GM19438 (cell line): ENCODE measurements around the gene ACTA2.

Experiments used
- ATAC-seq: cut with Tn5 transposase; IDR thresholded peaks from one replicate; pipeline ENCODE4 v1.9.1; 2021; ENCODE audit warnings: low read depth; ENCODE audit not compliant: unreplicated experiment

The ACTA2 gene

GRCh38 chr10:88982366-88982765 is 29.8 kb upstream of the ACTA2 start:
- ATAC-seq: no peak

- no peak for ATAC-seq
Measured at GRCh38 chr10:88981435-88981834, 28.9 kb upstream of the ACTA2 start.

GRCh38 chr10:88980800-88981199 is 28.2 kb upstream of the ACTA2 start:
- ATAC-seq: no peak

GRCh38 chr10:88980247-88980646 is 27.7 kb upstream of the ACTA2 start:
- no peak for ATAC-seq

GRCh38 chr10:88979603-88980002 is 27.0 kb upstream of the ACTA2 start:
- no peak for ATAC-seq

GRCh38 chr10:88979153-88979562 is 26.6 kb upstream of the ACTA2 start:
- no peak for ATAC-seq

GRCh38 chr10:88978463-88978862 is 25.9 kb upstream of the ACTA2 start:
- ATAC-seq: no peak

- no peak for ATAC-seq
Measured at GRCh38 chr10:88975377-88975720, 22.8 kb upstream of the ACTA2 start.

GRCh38 chr10:88974446-88975376 is 22.1 kb upstream of the ACTA2 start:
- no peak for ATAC-seq

GRCh38 chr10:88974012-88974411 is 21.4 kb upstream of the ACTA2 start:
- no peak for ATAC-seq

- no peak for ATAC-seq
Measured at GRCh38 chr10:88971221-88972061, 18.9 kb upstream of the ACTA2 start.

GRCh38 chr10:88968391-88968790 is 15.8 kb upstream of the ACTA2 start:
- no peak for ATAC-seq

GRCh38 chr10:88966797-88967196 is 14.2 kb upstream of the ACTA2 start:
- ATAC-seq: no peak

- no peak for ATAC-seq
Measured at GRCh38 chr10:88964869-88965415, 12.4 kb upstream of the ACTA2 start.

GRCh38 chr10:88964360-88964759 is 11.8 kb upstream of the ACTA2 start:
- ATAC-seq: no peak

- ATAC-seq: no peak
Measured at GRCh38 chr10:88963318-88963717, 10.7 kb upstream of the ACTA2 start.

GRCh38 chr10:88962336-88962735 is 9.8 kb upstream of the ACTA2 start:
- no peak for ATAC-seq

GRCh38 chr10:88961266-88961665 is 8.7 kb upstream of the ACTA2 start:
- ATAC-seq: no peak

GRCh38 chr10:88960802-88961201 is 8.2 kb upstream of the ACTA2 start:
- ATAC-seq: no peak

GRCh38 chr10:88958721-88959120 is 6.1 kb upstream of the ACTA2 start:
- no peak for ATAC-seq

- ATAC-seq: no peak
Measured at GRCh38 chr10:88957381-88957780, 4.8 kb upstream of the ACTA2 start.
